GM18505 (cell line): ENCODE data around the gene SUGCT.

ENCODE experiments used
- ATAC-seq: cut with Tn5 transposase; IDR thresholded peaks from one replicate; pipeline ENCODE4 v1.9.1; 2021; ENCODE audit not compliant: unreplicated experiment
- POLR2A ChIP-seq: IDR thresholded peaks from 4 replicates; pipeline ENCODE4 v1.6.1; 2011; ENCODE audit warnings: borderline replicate concordance; ENCODE audit not compliant: insufficient read depth, insufficient read length; ENCODE audit errors: extremely low read depth

The SUGCT gene

DNA sequence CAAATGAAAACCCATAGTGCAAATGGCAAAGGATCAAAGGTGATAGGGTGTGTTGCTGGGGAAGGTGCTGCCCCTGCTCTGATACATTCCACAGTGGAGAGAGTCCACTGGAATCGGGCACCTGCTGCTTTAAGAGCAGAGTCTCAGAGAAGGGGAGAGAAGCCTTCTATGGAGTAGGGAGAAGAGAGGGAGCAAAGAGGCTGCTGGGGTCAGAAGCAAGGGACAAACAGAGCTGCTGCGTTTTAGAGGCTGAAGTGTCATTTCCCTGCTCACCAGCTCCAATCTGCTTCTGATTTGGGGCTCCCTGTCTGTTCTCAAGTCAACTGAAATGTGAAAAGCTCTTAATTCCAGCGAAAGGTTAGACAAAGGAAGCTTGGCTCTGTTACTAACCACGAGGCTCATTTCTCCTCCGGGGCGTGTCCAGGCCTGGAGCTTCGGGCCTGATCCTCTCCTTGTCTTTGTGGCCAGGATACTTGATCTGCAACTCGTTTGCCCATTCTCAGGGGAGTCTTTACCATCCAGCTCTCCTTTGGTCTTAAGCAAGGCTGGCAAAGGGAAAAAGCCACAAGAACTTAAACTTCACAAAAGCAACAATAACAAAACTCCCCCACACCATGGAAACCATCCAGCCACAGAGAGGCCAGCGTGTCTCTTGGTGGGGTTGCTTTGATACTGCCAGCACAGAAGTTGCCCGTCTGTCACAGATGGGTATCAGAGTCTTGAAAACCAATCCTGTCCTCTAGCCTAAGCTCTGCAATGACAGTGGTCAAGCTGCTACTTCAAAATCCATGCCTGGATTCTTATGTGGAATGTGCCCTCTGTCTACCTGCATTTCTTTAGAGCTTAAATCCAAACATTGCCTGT lies 692.6 kb downstream of the SUGCT start:
- no peak for ATAC-seq
- TF ChIP-seq POLR2A: no peak

DNA sequence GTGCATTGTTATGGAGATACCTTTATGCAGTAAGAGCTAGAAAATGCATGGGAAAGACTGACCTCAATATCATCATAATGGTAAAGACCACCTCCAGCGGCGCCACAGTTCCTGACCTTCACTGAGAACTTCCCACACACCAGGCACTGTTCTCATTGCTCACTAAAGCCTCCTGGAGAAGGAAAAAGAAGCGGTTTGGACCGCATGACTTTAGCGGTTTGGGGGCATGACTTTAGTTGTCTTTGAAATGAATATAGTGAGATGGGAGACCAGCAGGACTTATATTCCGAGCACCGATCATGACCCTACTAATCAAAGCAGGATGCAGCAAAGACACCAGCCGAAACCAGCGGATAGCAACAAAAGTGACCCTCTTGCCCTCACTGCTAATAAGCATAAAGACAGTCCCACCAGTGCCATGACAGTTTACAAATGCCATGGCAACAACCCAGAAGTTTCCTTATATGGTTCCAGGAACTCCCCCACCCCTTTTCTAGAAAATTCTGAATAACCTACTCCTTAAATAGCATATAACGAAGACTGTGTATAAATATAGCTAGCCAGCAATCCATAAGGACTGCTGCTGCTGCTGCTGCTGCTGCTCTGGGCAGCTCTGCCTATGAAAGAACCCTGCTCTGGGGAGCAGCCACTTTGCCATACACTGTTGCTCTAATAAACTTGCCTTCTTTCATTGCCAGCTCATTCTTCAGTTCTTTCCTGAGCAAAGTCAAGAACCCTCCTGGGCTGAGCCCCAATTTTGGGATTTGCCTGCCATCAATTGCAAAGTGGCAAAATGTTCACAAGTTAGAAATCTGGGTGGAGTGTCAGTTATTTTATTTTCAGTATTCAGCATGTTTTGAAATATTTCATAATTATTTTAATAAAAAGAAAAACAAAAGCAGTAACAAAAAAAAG lies 694.1 kb downstream of the SUGCT start:
- no peak for ATAC-seq
- TF ChIP-seq POLR2A: no peak

DNA sequence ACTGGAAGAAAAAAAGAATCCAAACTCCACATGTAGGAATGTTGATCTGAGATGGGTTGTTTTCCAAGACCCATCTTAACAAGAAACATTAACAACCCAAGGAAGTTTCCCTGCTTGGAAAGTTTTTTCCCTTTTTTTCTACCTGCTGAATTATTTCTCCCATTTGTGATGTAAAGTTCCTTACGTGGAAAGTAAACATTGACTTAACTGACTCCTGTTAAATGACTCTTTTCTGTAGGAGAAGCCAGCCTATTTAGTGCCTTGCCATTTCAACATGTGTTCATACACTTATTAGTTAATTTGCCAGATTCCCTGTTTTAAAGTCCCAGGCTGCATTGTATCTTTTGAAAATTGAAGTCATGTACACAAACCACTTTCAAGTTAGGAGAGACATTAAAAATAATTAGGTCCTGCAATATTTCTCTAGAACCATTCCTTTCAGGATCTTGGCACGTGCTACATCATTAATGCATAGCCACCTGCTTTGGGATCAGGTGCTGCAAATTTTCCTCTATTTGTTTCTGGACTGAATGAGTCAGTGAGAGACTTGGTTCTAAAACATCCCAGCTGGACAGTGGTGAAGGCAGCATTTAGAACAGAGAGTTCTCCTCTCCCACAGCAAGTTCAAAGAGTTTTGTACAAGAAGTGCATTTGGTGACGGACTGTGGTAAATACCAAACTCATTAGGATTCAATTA lies 698.5 kb downstream of the SUGCT start:
- ATAC-seq: no peak

DNA sequence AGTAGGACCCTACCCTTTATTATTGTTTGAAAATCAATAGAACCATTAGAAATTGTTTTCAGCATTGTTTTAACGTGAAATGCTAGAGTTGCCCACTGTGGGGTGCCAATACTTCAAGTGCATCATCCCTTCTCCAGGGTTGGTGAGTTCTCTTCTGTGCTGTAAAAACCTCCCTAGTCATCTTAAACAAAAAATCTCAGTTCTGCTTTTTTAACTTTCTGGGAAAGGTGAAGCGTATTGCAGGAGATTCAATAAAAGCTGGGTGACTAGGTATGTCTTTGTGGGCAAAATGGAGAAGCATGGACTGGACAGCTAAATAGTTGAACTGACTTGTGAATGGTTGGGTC lies 699.1 kb downstream of the SUGCT start:
- no peak for TF ChIP-seq POLR2A
- ATAC-seq: no peak

More for the DNA sequence above, 698.5 kb downstream of the SUGCT start:
- no peak for TF ChIP-seq POLR2A

DNA sequence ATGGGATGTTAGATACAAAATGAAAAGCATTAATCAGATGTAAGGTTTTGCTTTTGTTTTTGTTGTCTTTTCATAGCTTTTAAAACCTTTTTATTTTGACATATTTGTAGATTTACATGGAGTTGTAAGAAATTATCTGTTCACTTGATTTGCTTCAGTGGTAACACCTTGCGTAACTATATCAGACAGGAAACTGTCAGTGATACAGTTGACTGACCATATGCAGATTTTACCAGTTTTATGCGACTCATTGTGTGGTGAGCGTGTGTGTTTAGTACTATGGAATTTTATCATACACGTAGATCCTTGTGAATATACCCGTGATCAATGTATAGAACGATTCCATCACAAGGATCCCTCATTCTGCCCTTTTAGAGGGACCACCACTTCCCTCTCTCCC lies 701.4 kb downstream of the SUGCT start:
- TF ChIP-seq POLR2A: no peak
- no peak for ATAC-seq

DNA sequence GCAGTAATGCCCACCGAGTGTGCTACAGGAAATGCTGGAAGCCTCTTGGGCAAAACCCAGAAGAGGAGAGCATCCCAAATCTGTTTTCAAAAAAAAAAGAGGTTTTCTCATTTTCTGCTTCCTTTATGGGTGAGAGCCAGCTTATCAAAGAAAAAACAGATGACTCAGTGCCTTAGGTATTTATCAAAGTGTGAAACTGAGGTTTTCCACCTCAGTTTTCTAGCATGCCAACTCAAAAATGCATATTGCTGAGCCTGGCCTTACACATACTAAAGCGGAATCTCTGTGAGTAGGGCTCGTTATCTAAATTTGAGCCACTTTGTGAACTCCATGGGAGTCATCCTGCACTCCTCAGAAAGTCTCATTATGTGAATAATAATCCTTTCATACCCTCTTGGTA lies 705.1 kb downstream of the SUGCT start:
- ATAC-seq: no peak
- no peak for TF ChIP-seq POLR2A

DNA sequence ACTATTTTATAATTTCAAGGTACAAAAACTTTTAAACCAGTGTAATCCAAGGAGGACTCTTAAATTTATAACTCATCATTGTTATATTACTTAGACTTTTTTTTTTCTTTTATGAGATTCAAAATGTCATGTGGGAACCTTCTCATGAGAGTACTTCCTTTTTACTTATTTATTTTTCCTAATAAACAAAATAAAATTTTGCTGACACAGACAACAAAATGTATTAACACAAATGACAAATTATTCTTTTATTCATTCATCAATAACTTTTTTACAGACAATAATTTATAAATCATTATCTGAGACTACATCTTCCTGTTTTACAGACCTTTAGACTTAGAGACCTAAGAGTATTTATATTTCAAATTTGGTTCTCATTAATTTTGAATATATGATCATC lies 706.2 kb downstream of the SUGCT start:
- no peak for TF ChIP-seq POLR2A
- ATAC-seq: no peak

DNA sequence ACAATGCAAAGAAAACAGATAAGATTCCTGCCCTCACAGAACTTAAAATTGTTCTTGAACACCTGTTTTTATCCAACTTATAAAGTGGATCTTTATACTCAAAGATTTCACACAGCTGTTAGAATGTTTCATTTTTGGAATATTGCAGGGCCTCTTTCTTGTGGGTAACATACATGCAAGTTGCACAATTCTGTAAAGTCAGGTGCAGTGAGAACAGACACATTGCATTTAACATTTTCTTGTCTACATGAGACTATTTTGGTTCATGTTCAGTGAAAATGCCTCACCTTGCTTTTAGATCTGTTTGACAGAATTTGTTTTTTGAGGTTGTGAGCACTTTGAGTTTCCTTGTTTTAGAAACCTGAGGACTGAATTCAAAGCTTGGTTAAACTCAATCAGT lies 707.8 kb downstream of the SUGCT start:
- TF ChIP-seq POLR2A: no peak
- ATAC-seq: no peak

DNA sequence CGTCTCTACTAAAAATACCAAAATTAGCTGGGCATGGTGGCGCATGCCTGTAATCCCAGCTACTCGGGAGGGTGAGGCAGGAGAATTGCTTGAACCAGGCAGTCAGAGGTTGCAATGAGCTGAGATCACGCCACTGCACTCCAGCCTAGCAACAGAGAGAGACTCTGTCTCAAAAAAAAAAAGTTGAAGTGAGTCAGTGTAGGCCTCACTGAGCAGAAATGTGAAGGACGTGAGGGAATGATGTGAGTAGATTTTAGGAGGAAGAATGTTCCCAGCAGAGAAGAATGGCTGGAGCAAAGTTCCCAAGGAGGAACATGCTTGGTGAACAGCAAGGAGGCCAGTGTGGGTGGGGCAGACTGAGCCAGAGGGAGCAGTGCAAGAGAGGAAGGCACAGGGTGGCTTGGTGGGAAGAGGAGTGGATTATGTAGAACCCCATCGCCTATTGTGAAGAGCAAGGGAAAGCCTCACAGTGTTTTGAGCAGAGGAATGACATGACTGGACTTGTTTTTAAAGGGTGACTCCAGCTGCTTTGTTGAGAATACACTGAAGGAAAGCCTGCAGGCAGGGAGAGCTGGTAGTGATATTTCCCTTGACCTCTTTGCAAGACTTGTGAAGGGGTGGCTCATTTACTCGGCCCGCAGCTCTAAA lies 708.7 kb downstream of the SUGCT start:
- no peak for TF ChIP-seq POLR2A
- ATAC-seq: no peak

DNA sequence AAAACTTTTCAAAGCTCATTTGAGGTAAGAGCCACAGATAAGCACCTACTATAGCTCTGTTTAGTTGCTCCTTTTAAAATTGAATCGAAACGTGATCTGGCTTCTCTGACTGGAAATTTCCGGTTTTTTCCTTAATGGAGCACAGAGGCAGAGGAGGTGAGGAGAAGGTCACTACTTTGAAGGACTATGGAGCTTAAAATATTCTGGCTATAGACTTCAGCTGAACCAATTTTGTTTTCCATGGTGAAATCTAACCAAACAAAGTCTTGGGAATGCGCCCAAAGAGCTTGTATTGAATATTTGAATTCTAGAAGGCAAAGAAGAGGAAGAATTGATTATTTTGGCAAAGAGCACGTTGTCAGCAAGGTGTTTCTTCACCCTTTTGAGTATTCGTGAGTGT lies 711.1 kb downstream of the SUGCT start:
- ATAC-seq: no peak
- no peak for TF ChIP-seq POLR2A

DNA sequence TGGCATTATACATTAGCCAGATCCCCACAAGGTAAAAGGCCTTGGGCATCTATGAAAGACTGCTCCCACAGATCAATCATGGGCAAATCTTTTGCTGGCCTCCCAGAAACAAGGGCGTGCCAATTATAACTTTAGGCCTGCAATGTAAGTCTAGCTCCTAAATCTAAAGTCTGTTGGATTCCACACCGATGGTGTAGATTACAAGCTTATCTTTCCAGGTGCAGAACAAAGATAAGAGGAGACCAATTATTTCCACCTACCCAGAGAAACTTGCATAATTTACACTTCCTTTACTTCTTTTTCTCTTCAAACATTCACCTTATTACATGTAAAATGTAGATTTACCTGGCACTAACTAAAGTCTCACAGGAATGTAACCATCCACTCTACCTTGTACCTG lies 713.1 kb downstream of the SUGCT start:
- TF ChIP-seq POLR2A: no peak
- no peak for ATAC-seq

DNA sequence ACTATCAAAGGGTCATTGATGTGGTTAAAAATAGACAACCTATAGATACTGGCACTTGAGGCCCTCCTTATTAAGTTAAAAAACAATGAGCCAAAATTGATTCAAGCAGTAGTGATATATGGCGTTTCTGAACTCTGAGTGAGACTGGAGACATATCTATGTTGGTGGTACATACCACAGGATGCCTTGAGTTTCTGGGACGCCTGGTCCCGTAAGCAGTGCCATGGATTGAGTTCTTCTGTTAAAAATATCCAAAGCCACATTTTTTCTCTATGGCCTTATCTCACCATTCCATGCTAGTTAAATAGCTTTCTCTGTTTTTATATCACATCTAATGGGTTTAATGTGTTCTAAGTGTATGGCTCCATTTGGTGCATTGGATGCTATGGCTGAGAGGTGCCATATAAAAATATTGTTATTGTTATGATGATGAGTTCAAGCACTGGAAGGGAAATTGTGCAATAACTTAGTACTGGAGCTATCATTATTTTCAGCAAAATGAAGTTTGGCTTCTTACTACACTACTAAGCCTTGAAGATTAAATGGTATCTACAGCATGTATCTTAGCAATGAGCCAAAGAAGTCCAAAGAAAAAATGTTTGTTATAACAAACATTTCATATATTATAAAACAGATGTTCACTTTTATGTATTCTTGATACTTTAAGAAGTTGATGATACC lies 713.9 kb downstream of the SUGCT start:
- no peak for ATAC-seq
- no peak for TF ChIP-seq POLR2A
